CD4-positive, alpha-beta T cell treated with Interleukin-6 for 4 hours (primary cell): ENCODE results near the gene TCN1.

Source experiments
- DNase-seq: peaks from one replicate; pipeline ENCODE4 v3.0.0-alpha.2; 2020; ENCODE audit warnings: mixed read lengths

Gene TCN1

GRCh38 chr11:59807047-59807610 is 59.2 kb downstream of the TCN1 start:
- DNase-seq: no peak

DNA sequence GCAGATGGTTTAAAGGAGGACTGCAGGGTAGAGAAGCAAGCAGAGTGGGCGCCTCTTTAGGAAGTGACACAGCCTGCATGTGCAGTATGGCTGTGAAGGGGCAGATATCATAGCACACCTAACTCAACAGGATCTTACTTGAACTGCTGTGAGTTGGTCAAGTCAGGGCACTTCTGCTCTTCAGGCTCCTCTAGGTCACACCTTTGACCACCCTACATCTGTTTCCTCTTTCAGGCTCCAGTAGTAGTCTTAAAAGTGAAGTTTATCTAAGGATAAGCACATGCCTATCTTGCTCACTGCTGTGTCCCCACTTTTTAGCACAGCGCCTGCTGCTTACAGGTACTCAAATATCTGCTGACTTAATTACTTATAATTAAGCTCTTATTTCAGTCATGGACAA is 62.2 kb downstream of the TCN1 start:
- no peak for DNase-seq
